ENCODE data around the gene BMP2K. TPM values are rescaled to one million over a fixed set of nuclear protein-coding genes. Genes with fewer than 3 reads are reported as not detected.

BMP2K gene
- total RNA-seq, 1 donor from 2014 or later = 57.9 TPM

DNA sequence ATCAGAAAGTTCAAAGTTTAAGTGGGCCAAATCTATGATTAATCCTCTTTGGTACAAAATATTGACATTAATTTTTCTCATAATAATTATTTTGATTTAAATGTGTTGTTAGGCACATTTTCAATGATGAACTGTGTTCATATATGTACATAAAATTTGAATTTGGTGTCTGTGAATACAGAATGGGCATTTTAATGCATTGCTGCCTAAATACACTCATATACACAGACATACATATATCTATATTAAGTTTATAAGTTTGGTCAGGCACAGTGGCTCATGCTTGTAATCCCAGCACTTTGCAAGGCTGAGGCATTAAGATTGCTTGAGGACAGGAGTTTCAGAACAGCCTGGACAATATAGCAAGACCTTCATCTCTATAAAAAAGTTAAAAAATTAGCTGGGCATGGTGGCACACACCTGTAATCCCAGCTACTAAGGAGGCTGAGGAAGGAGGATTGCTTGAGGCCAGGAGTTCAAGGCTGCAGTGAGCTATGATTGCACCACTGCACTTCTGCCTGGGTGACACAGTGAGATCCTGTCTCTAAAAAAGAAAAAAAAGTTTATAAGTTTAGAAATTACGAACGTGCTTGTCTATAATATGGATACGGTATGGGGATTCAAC is 12.3 kb upstream of the BMP2K start:
- DNase-seq (ENCODE audit: extremely low read depth, low read depth, low spot score) = no peak

DNA sequence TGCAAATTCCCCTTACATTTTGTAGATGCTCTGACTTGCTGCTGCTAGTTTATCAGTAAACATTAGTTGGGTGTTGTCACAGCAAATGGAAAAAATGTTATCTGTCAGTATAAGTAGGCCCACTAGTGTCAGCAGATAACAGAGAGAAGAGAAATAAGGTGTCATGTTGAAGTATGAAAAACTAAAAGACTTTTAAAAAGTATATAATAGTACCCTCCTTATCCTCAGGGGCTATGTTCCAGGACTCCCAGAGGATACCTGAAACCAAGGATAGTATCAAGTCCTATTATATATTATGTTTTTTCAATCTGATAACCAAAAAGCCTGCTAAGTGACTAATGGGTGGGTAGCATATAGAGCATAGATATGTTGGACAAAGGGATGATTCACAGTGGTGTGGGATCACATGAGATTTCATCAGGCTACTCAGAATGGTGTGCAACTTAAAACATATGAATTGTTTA is 11.6 kb upstream of the BMP2K start:
- no peak for DNase-seq (ENCODE audit: extremely low read depth, low read depth, low spot score)

DNA sequence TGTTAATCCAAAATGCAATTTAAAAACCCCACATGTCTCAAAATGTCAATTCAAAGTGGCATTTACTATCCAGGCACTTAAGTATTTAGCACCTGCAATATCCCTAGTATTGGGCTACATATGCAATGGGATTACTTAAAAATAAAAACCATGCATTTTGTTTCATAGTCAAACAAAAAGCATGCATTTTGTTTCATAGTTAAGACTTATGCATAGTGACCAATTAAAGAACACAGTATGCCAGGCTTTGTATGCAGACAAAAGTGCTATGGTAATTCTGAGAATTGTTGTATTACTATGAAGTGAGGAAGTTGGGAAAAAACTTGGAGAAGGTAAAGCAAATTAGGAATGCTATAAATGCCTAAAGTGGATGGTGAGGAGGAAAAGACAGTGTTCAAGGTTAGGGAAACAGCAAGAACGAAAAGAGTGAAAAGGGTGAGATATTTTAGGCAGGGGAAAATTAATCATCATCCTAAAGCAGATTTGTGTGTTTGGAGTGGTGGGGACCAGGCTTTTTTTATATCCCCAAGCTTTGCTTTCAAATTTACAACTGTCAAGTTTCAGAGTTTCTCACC is 10.6 kb upstream of the BMP2K start:
- no peak for DNase-seq (ENCODE audit: extremely low read depth, low read depth, low spot score)

DNA sequence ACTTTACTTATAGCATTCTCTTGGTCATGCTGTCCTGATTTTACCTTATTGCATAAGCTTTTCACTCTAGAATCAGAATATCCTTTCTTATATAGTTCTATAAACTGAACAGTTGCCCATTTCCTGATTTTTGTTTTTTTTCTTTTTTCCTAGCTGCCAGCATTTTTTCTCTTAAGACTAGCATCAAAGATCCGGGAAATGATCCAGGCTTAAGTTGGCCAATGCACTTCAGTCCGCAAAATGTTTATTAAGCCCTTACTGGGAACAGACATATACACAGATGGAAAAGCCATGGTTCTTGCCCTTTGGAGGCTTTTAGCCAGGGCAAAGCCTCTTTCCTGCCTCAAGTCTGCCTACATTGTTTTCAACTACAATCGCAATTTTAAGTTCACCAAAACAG is 10.1 kb upstream of the BMP2K start:
- no peak for DNase-seq (ENCODE audit: extremely low read depth, low read depth, low spot score)

DNA sequence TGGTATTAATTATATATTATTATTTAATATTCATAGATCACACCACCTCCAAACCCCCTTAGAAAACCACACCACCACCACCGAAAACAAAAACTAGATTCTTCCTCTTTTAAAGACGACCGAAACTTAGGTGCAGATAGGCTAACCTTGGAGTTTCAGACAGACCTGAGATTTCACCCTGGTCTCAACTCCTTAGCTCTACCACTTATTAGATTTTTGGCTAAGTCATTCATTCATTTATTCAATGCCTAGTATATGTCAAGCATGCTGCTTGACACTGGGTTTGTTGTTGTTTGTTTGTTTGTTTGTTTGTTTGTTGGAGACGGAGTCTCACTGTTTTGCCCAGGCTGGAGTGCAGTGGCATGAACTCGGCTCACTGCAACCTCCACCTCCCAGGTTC is 9.5 kb upstream of the BMP2K start:
- no peak for DNase-seq (ENCODE audit: extremely low read depth, low read depth, low spot score)

- DNase-seq (ENCODE audit: extremely low read depth, low read depth, low spot score) = no peak
These were observed 8.8 kb upstream of the BMP2K start for GRCh38 chr4:78767350-78767749.

DNA sequence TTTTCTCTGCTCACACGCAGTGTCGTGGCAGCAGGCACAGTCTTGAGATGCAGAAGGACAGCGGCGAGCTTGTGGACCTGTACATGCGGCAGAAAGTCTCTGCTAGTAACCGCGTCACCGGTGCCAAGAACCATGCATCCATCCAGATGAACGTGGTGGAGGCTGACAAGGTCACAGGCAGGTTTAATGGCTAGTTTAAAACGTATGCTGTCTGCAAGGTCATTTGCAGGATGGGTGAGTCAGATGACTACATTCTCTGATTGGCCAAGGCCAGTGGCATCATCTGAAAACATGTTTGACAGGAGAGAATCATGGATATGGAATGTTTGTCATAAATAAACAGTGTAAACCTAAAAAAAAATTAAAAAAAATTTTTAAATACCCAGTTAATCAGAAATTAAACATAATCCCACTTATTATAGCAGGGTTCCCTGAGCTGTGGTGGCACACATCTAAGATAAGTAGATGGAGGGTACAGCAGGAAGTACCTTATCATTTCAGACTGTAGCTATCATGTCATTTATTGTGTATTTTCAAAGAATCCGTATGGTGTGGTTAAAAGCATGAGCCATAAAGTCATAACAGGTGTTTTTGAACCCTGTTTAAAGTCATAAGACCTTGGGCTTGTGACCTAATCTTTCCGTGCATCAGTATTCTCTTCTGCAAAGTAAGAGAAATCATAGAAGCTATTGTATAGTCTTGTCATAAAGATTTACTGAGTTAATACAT is 7.5 kb upstream of the BMP2K start:
- no peak for DNase-seq (ENCODE audit: extremely low read depth, low read depth, low spot score)

DNA sequence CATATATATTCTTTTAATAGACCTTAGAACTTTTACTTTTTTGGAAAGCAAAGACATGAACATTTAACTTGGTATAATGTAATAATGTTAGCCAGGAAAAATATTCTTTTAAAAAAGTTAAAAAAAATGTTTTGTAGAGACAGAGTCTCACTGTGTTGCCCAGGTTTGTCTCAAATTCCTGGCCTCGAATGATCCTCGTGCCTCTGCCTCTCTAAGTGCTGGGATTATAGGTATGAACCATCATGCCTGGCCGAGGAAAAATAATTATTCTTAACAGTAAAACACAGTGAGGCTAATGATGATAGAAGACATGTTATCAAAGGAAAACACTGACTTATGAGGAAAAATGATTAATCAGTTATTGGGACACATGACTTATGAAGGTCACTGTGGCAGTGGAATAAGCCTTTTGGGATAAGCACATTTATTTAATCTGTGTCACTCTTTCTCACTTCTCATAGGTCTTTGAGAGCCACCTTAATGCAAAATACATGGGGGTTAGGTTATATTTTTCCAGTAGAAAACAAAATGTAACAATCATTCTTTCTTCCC is 6.0 kb upstream of the BMP2K start:
- no peak for DNase-seq (ENCODE audit: extremely low read depth, low read depth, low spot score)

DNA sequence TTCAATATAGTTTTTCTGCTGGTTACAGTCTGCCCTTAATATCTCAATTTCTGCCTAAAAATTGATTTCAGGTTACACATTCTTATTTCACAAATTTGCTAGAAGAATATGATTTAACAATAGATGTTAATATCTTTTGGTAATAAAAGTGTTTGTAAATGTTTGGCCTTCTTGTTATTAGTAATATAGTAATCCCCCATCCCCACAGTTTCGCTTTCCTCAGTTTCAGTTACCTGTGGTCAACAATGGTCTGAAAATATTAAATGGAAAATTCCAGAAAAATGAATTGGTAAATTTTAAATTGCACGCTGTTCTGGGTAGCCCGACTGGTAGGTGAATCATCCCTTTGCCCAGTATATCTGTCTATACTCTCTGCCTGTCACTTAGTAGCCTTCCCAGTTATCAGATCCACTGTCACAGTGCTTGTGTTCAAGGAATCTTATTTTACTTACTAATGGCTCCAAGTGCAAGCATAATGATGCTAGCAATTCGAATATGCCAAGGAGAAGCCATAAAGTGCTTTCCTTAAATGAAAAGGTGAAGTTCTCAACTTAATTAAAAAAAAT is 3.5 kb upstream of the BMP2K start:
- no peak for DNase-seq (ENCODE audit: extremely low read depth, low read depth, low spot score)

DNA sequence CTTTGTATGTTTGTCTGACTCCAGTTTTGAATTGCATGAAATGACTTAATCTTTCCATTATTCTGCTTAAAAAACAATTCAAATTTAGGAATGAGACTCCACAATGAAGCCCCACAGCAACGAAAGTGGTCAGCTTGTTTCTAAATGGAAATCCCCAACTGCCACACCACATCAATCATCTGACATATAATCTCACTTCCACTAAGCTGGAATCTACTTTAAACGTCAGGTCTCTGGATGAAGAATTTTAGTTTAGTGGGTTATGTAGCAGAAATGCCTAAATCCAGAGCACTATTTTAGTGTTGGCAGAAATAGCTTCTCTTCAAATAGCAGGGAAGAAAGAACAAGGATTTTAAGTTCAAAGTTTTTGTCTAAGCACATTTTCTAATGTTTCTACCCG is 1.7 kb upstream of the BMP2K start:
- no peak for DNase-seq (ENCODE audit: extremely low read depth, low read depth, low spot score)

- DNase-seq (ENCODE audit: extremely low read depth, low read depth, low spot score) = no peak
These were observed 659 bp upstream of the BMP2K start for GRCh38 chr4:78775303-78776078.

DNA sequence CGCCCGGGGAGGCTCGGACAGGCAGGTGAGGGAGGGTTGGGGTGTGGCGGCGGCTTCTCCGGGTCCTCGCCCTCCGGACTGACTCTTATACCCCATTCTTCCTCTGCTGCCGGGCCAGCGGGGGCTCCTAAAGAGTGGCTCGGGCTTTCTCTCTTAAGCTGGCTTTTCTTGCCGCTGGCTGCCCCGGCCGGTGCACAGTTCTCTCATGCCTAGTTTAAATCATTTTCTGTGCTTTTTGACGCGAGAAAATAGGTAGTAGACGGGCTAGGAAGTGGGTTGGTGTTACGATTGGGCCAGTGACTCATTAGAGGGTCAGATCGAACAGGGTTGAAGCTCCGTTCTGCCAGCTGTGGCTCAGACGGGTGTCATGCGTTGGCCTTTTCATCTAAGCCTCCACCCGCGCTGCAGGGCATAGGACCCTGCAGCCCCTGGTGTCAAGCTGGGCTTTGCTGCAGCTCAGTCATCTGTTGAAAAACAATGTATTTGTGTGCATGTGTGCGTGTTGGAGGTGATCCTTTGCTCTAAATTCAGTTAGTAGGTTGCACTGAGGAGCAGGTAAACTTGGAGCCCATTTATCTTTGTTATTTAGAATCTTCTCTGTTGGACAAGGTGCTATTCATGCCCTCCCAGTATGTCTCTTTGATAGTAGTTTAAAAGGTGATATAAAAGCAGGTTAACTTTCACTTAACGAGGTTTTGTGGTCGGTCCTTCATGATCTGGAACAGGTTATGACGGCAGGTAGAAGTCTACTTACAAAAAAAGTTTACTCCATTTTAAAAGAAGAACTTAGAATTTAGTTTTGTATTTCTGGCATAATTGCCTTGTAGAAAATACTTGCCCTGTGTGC is 802 bp downstream of the BMP2K start:
- no peak for DNase-seq (ENCODE audit: extremely low read depth, low read depth, low spot score)

- DNase-seq (ENCODE audit: extremely low read depth, low read depth, low spot score) = no peak
These were observed 1.4 kb downstream of the BMP2K start for GRCh38 chr4:78777576-78777940.

- no peak for DNase-seq (ENCODE audit: extremely low read depth, low read depth, low spot score)
These were observed 2.4 kb downstream of the BMP2K start for GRCh38 chr4:78778530-78778929.

DNA sequence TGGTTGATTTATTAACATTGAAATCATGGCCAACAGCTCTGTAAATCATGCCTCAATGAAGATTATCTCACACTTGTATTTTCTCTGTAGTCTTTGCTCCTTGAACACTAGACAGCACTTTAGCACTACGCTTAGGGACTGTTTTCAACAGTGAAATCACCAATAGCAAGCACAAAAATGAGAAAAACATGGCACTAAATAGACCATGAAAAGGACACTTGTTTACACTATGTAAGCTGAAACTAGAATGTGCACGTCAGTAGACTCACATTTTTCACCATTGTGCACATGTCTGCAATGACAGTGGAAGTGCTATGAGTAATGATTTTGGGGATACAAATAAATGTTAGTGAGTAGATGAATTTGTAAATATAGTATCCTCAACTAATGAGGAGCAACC is 3.1 kb downstream of the BMP2K start:
- no peak for DNase-seq (ENCODE audit: extremely low read depth, low read depth, low spot score)

DNA sequence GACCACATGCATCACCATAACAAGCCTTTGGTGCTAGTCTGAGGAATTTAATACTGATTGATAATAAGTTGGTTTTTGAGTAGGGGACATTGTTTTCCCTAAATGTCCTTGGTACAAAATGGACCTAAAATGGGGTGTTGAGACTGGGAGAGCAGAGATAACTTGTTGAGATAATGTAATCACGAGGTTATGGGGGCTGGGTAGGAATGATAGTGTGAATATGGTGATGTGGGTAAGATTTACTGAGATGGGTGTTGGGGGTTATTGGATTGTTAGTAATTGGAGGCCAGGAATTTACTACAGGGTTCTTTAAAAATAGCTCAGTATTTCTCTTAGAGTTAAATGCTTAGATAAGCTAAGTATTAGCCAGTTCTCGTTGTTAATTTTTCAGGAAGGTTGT is 3.9 kb downstream of the BMP2K start:
- DNase-seq (ENCODE audit: extremely low read depth, low read depth, low spot score) = no peak

DNA sequence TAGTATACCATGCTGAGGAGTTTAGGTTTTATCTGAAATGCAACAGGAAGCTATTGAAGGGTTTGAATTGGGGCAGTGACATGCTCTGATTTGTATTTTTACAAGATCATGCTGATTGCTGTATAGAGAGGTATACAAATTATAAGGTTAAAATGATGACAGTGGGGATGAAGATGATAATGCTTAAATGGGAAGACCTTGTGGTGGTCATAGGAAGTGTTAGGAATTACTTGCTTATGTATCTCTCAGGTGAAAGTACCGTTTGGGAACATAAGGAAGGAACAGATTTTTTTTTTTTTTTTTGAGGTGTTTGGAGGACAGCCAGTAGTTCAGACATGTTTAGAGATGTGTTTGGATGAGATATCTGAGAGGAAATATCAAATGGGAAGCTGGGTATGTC is 5.0 kb downstream of the BMP2K start:
- DNase-seq (ENCODE audit: extremely low read depth, low read depth, low spot score) = no peak

GRCh38 chr4:78781924-78782323 is 5.8 kb downstream of the BMP2K start:
- no peak for DNase-seq (ENCODE audit: extremely low read depth, low read depth, low spot score)

DNA sequence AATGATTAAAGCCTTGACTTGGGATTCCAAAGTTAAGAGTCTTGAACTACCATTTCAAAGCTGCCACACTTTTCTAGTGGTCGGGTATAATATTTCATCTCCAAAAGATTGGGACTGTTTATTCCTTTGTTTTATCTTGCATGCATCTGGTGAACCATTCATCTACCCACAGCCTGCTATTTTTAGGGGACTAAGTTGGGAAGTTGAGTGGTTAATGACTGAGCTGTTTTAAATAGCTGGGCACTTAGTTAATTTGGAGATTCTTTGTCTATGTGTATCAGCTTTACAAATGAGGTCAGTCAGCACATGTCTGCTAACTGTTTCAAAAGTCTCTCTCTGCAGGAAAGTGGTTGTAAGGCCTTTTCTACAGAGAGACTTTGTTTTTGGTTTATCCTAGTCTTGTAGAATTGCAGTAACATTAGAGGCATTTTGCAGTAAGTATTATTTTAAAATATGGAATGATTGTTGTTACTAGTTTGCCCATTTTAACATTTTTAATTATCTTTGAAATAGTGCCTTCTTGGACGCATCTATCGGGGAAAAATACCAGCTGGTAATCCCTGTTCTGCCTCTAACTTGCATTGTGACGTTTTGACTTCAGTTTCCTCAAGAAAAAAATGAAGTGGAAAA is 8.2 kb downstream of the BMP2K start:
- DNase-seq (ENCODE audit: extremely low read depth, low read depth, low spot score) = no peak
